Stomach (tissue), 9 donors: ENCODE data around the gene HLA-DRB5. TPM values are rescaled to one million over a fixed set of nuclear protein-coding genes. Genes with fewer than 3 reads are reported as not detected.

Experiments
- DNase-seq, 2 donors: peaks; one replicate each; pipeline versions ENCODE4 v3.0.0 to v3.0.0-alpha.2; 2013 to 2019
- H3K27ac ChIP-seq, 5 donors: fragments of 200-600 bp in 4 of 5; sonication (generic) in 4 of 5; one replicate each; pipeline ENCODE4 v1.5.1; 2013 to 2019; ENCODE audit warnings: mild to moderate bottlenecking in 1 of 5, moderate library complexity in 1 of 5
- H3K27me3 ChIP-seq, 3 donors: fragments of 200-600 bp; sonication (generic); one replicate each; pipeline ENCODE4 v1.5.1; 2017 to 2019; ENCODE audit warnings: mixed run types in 1 of 3
- H3K36me3 ChIP-seq, 4 donors: fragments of 200-600 bp; sonication (generic); 1 replicate in 3 of 4; 2 replicates in 1 of 4; pipeline ENCODE4 v1.5.1; 2016 to 2019
- H3K4me1 ChIP-seq, 4 donors: fragments of 200-600 bp; sonication (generic); one replicate each; pipeline ENCODE4 v1.5.1; 2016 to 2019
- H3K4me3 ChIP-seq, 4 donors: fragments of 200-600 bp; sonication (generic) in 3 of 4; one replicate each; pipeline ENCODE4 v1.5.1; 2016 to 2019; ENCODE audit warnings: mild to moderate bottlenecking in 1 of 4
- H3K9me3 ChIP-seq, 4 donors: fragments of 200-600 bp; sonication (generic); one replicate each; pipeline ENCODE4 v1.5.1; 2016 to 2019
- CTCF ChIP-seq, 7 experiments: fragments of 450-650 bp in 4 of 7; fragments of 200-600 bp in 3 of 7; sonication (generic) in 3 of 7; IDR thresholded peaks; one replicate each; pipeline ENCODE4 v1.5.1; 2016 to 2019; ENCODE audit warnings: antibody characterized with exemption in 7 of 7, control low read depth in 2 of 7, mild to moderate bottlenecking in 1 of 7
- EP300 ChIP-seq: sonication (generic); formaldehyde crosslinking; IDR thresholded peaks from one replicate; pipeline ENCODE4 v1.6.1; 2017; ENCODE audit warnings: antibody characterized with exemption
- POLR2A ChIP-seq, 4 donors: fragments of 450-650 bp; IDR thresholded peaks; one replicate each; pipeline ENCODE4 v1.6.1; 2016; ENCODE audit warnings: antibody characterized with exemption in 4 of 4, control low read depth in 2 of 4, mild to moderate bottlenecking in 1 of 4, moderate library complexity in 1 of 4
- POLR2AphosphoS5 ChIP-seq, 3 donors: sonication (generic); formaldehyde crosslinking; IDR thresholded peaks; one replicate each; pipeline ENCODE4 v1.6.1; 2016; ENCODE audit warnings: antibody characterized with exemption in 3 of 3
- WGBS, 5 donors: extraction: QIAGEN DNeasy Blood & Tissue Kit in 3 of 5; methylation state at CpG; one replicate each; pipeline versions ENCODE4 v1.1.5 to v1.1.7; 2013 to 2018; 5-methylcytosine and 5-hydroxymethylcytosine counted together
- intact Hi-C: fragments of 100-400 bp; cut with DNase I; formaldehyde crosslinking; loops from one replicate; pipeline ENCODE4 v1.15.1; 2023; ENCODE audit warnings: low total_unique reads
- polyA plus RNA-seq, 3 donors: library from polyadenylated mRNA; stranded (reverse); fragments of 200-250 nt; gene quantifications; one replicate each; pipeline ENCODE4 v1.2.3, GENCODE V29; 2013
- total RNA-seq, 5 donors: library from RNA; depleted of rRNA; stranded (reverse); fragments of >200 nt; gene quantifications; one replicate each; pipeline versions ENCODE4 v1.1.0 to v1.2.3, GENCODE V29; 2014 to 2016
- donor health status: healthy with polysubstance abuse.
- donor health status: Bipolar disorder and iron deficiency.
- donor health status: healthy.

HLA-DRB5 gene
- total and polyA plus RNA-seq, 8 donors: 0.37 to 39.1 (median 3.6) TPM; not detected in 3

- Histone ChIP-seq H3K36me3 (no peaks in the 10 kb centered on the region), H3K27me3 (no peaks in the 10 kb centered on the region), H3K4me1 (no peaks in the 10 kb centered on the region), H3K27ac (no peak overlapping the region), H3K4me3 (no peak overlapping the region), H3K9me3 (no peaks in the 10 kb centered on the region)
- intact Hi-C loops: no loop called here
- WGBS, 5 donors: 76 to 80% methylated on average over 4 to 7 of the region's 7 CpGs; no CpG with 5 or more reads in 3 of the 5 donors
- TF ChIP-seq CTCF (IDR thresholded peaks at IDR 0.05) (no peak), EP300 (no peak), POLR2AphosphoS5 (IDR thresholded peaks at IDR 0.05) (no peak), POLR2A (IDR thresholded peaks at IDR 0.05) (no peak)
- no peak for DNase-seq
Observed at GRCh38 chr6:32559747-32560146, 29.7 kb upstream of the HLA-DRB5 start.

DNA sequence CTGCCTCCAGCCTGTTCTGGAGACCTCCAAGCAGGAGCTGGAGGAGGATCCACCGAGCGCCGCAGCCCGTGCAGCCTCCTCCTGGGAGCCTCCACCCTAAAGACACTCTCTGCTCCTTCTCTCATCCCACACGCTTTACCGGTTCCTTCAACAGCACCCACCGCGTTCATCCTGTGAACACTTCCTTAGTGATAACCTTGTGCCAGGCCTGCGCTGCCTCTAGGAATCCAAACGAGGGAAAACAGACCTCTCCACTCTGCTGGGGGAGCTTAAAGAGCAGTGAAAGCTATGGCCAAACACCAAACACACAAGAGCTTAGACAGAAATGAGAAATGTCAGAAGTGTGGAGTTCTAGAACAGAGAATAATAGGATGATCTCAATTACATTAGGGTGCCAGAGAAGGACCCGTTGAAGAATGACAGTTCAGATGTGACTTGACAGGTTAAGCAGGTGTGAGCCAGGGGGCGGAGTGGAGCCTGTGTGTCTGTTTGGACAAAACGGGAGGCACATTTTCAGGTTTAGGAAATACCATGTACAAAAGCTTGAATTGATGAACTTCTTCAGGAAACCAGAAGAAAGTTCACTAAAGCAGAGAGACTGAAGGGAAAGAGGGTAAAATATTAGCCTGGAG lies 28.5 kb upstream of the HLA-DRB5 start:
- no peak for DNase-seq
- intact Hi-C loops: no loop called here

GRCh38 chr6:32554116-32554965 lies 24.3 kb upstream of the HLA-DRB5 start:
- Histone ChIP-seq H3K9me3 (no peaks in the 10 kb centered on the region), H3K36me3 (no peaks in the 10 kb centered on the region), H3K4me3 (no peak overlapping the region), H3K27me3 (no peaks in the 10 kb centered on the region), H3K4me1 (no peaks in the 10 kb centered on the region), H3K27ac (no peak overlapping the region)
- WGBS, 5 donors: 57 to 100% (median 69%) methylated on average over 1 to 8 of the region's 9 CpGs
- intact Hi-C loops: no loop called here
- TF ChIP-seq EP300 (no peak), CTCF (IDR thresholded peaks at IDR 0.05) (no peak), POLR2AphosphoS5 (IDR thresholded peaks at IDR 0.05) (no peak), POLR2A (IDR thresholded peaks at IDR 0.05) (no peak)
- no peak for DNase-seq

More for the DNA sequence above, 28.5 kb upstream of the HLA-DRB5 start:
- Histone ChIP-seq H3K9me3 (no peaks in the 10 kb centered on the region), H3K4me3 (no peak overlapping the region), H3K27ac (no peak overlapping the region), H3K27me3 (no peaks in the 10 kb centered on the region), H3K4me1 (no peaks in the 10 kb centered on the region), H3K36me3 (no peaks in the 10 kb centered on the region)
- TF ChIP-seq POLR2A (IDR thresholded peaks at IDR 0.05) (no peak), CTCF (IDR thresholded peaks at IDR 0.05) (no peak), POLR2AphosphoS5 (IDR thresholded peaks at IDR 0.05) (no peak), EP300 (no peak)
- 9 to 53% (median 21%) methylated on average over 9 to 11 of the region's 13 CpGs for WGBS, 5 donors

GRCh38 chr6:32553037-32553742 lies 23.1 kb upstream of the HLA-DRB5 start:
- no peaks in the 10 kb centered on the region for H3K36me3 ChIP-seq
- no peak for DNase-seq
- 15 to 45% (median 30%) methylated on average over 4 to 5 of the region's 5 CpGs for WGBS, 5 donors
- intact Hi-C loops: no loop called here
- no peaks in the 10 kb centered on the region for H3K9me3 ChIP-seq
- no peaks in the 10 kb centered on the region for H3K27me3 ChIP-seq
- TF ChIP-seq POLR2A (IDR thresholded peaks at IDR 0.05) (no peak), EP300 (no peak), POLR2AphosphoS5 (IDR thresholded peaks at IDR 0.05) (no peak), CTCF (IDR thresholded peaks at IDR 0.05) (no peak)
- H3K4me3 ChIP-seq: no peak overlapping the region
- H3K27ac ChIP-seq: no peak overlapping the region
- H3K4me1 ChIP-seq: no peaks in the 10 kb centered on the region
